Endodermal cell (in vitro differentiated cells): Measurements from ENCODE around the gene SEMA5A. TPM values are rescaled to one million over a fixed set of nuclear protein-coding genes. Genes with fewer than 3 reads are reported as not detected.
A peak's percentile ranks its signal among the peaks of the same experiment; 100 is the strongest.

ENCODE experiments used
- DNase-seq: peaks from one replicate; pipeline ENCODE4 v3.0.0-alpha.2; 2017
- H3K27ac ChIP-seq: 2 replicates; pipeline ENCODE4 v1.5.1; 2013; ENCODE audit warnings: mild to moderate bottlenecking, low read depth, low read length, moderate library complexity
- H3K27me3 ChIP-seq: 2 replicates; pipeline ENCODE4 v1.6.1; 2013; ENCODE audit warnings: mild to moderate bottlenecking, low read length, moderate library complexity; ENCODE audit not compliant: insufficient read depth, control insufficient read depth, poor library complexity, severe bottlenecking
- H3K36me3 ChIP-seq: 2 replicates; pipeline ENCODE4 v1.7.0; 2013; ENCODE audit warnings: mild to moderate bottlenecking, low read length, moderate library complexity; ENCODE audit not compliant: control insufficient read depth, insufficient read depth
- H3K4me1 ChIP-seq: one replicate; pipeline ENCODE4 v1.7.0; 2013; ENCODE audit warnings: low read length; ENCODE audit not compliant: control insufficient read depth, insufficient read depth
- H3K4me3 ChIP-seq: 2 replicates; pipeline ENCODE4 v1.5.1; 2013; ENCODE audit warnings: mild to moderate bottlenecking, low read length, moderate library complexity
- H3K9ac ChIP-seq: 2 replicates; pipeline ENCODE4 v1.6.1; 2013; ENCODE audit warnings: mild to moderate bottlenecking, low read length, moderate library complexity; ENCODE audit not compliant: poor library complexity, severe bottlenecking; ENCODE audit errors: extremely low read depth
- H3K9me3 ChIP-seq: 2 replicates; pipeline ENCODE4 v1.6.1; 2013; ENCODE audit warnings: mild to moderate bottlenecking, low read length, moderate library complexity; ENCODE audit not compliant: control insufficient read depth
- H3K27ac Mint-ChIP-seq: 2 replicates; pipeline ENCODE4 v1.8.0; 2020; ENCODE audit warnings: mixed read lengths
- H3K27me3 Mint-ChIP-seq: 2 replicates; pipeline ENCODE4 v1.8.0; 2021; ENCODE audit warnings: mild to moderate bottlenecking, mixed read lengths; ENCODE audit not compliant: insufficient read depth
- H3K36me3 Mint-ChIP-seq: 2 replicates; pipeline ENCODE4 v1.8.0; 2020; ENCODE audit warnings: low read depth, mixed read lengths
- H3K4me1 Mint-ChIP-seq: 2 replicates; pipeline ENCODE4 v1.8.0; 2020; ENCODE audit warnings: mixed read lengths
- H3K4me3 Mint-ChIP-seq: 2 replicates; pipeline ENCODE4 v1.8.0; 2020; ENCODE audit warnings: mild to moderate bottlenecking, moderate library complexity, mixed read lengths
- H3K9me3 Mint-ChIP-seq: 2 replicates; pipeline ENCODE4 v1.8.0; 2020; ENCODE audit warnings: mild to moderate bottlenecking, mixed read lengths
- WGBS, 2 experiments: methylation state at CpG; one replicate each; pipeline versions ENCODE4 v1.1.5 to v1.1.7; 2013; ENCODE audit warnings: missing lambda C conversion rate in 2 of 2, mixed read lengths in 1 of 2; ENCODE audit not compliant: insufficient coverage in 1 of 2, insufficient read length in 1 of 2; 5-methylcytosine and 5-hydroxymethylcytosine counted together
- total RNA-seq, 2 donors: library from RNA; stranded (reverse); fragmentation: NEBNext Ultra II Directional in 1 of 2; extraction: Animal tissue kit (Norgen Biotek cat#: 25700) in 1 of 2; gene quantifications; 2 replicates in 1 of 2; 3 replicates in 1 of 2; pipeline ENCODE4 v1.2.1, GENCODE V29; 2021
- TF ChIP-seq, protein P1 (sequence below): fragments of 200-600 bp; sonication (generic); conservative IDR thresholded peaks from 2 replicates; pipeline ENCODE4 v1.5.0; 2021; ENCODE audit warnings: antibody characterized with exemption, mild to moderate bottlenecking

Gene SEMA5A
- total RNA-seq, 2 donors from 2014 or later = 46.8 to 77.8 TPM

DNA sequence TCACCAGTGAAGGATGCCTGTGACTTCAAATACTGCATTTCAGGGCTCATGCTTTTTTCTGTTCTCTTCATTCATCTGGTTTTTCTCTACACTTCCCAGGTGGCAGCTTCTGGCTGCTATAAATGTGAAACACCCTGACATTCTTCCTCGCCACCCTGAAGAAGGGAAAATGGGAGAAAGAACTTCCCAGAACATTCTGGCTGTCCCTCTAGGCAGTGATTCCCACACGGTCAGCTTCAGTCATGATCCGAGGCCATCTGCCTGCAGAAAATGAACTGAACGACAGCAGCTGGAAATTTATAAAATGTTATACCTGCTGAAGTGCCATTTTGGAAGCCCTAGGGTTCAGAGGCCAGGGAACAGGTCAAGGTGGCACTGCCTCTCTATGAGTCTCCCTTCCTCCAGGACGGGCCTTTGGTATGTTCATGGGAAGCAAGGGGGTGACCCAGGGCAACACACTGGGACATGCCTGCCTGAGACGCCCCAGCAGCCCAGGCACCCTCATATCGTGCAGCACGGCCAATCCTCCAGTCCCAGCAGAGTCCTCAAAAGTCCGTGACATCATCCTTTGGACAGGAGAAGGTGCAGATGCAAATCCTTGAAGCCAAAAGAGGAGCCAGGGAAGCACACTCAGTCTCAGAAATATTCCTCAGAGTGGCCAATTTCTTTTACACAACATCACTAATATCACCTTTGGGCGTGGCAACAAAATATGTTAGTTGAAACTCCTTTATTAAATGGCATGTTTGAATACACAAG is 107.1 kb downstream of the SEMA5A start:
- Histone ChIP-seq H3K4me1 (no peaks in the 10 kb centered on the region), H3K9ac (no peak overlapping the region), H3K27ac (no peak overlapping the region), H3K4me3 (no peak overlapping the region), H3K9me3 (peaks cover 10% of the 10 kb centered on the region), H3K27me3 (no peaks in the 10 kb centered on the region), H3K36me3 (peaks cover 83% of the 10 kb centered on the region)
- H3K4me3 Mint-ChIP-seq = no peak overlapping the region
- no peak for DNase-seq
- 93 to 98% methylated on average over 8 to 10 of the region's 10 CpGs for WGBS, 2 experiments
- H3K27ac Mint-ChIP-seq = no peak overlapping the region
- H3K36me3 Mint-ChIP-seq = peaks cover 38% of the 10 kb centered on the region
- TF ChIP-seq, protein P1, sequence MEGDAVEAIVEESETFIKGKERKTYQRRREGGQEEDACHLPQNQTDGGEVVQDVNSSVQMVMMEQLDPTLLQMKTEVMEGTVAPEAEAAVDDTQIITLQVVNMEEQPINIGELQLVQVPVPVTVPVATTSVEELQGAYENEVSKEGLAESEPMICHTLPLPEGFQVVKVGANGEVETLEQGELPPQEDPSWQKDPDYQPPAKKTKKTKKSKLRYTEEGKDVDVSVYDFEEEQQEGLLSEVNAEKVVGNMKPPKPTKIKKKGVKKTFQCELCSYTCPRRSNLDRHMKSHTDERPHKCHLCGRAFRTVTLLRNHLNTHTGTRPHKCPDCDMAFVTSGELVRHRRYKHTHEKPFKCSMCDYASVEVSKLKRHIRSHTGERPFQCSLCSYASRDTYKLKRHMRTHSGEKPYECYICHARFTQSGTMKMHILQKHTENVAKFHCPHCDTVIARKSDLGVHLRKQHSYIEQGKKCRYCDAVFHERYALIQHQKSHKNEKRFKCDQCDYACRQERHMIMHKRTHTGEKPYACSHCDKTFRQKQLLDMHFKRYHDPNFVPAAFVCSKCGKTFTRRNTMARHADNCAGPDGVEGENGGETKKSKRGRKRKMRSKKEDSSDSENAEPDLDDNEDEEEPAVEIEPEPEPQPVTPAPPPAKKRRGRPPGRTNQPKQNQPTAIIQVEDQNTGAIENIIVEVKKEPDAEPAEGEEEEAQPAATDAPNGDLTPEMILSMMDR = no peak
- peaks cover 1% of the 10 kb centered on the region for H3K9me3 Mint-ChIP-seq
- no peaks in the 10 kb centered on the region for H3K27me3 Mint-ChIP-seq
- no peaks in the 10 kb centered on the region for H3K4me1 Mint-ChIP-seq

DNA sequence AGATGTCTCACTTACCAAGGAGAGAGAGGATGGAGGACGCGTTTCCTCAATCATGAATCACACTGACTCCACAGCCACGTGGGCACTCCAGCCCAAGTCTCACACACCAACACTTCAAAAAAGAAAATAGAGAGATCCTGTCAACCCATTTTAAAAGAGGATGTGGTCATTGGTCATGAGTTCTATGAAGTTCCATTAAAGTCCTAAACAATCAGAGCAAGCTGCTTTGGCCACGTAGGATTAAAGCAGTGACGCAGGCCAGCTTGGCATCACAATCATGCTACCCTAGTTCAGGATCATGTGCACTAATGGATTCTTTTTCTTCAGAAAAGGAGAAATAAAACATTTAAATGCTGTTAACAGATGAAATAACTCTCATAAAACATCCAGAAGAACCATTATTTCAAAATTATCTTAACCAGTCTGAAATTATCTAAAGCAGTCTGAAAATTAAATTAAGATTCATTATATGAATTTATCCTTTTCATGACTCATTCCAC is 108.1 kb downstream of the SEMA5A start:
- Mint-ChIP-seq H3K4me3 (no peak overlapping the region), H3K27me3 (no peaks in the 10 kb centered on the region), H3K4me1 (no peaks in the 10 kb centered on the region), H3K9me3 (peaks cover 1% of the 10 kb centered on the region), H3K36me3 (peaks cover 34% of the 10 kb centered on the region), H3K27ac (no peak overlapping the region)
- Histone ChIP-seq H3K9ac (no peak overlapping the region), H3K27me3 (no peaks in the 10 kb centered on the region), H3K9me3 (peaks cover 6% of the 10 kb centered on the region), H3K4me3 (no peak overlapping the region), H3K27ac (no peak overlapping the region), H3K36me3 (peaks cover 74% of the 10 kb centered on the region), H3K4me1 (no peaks in the 10 kb centered on the region)
- no peak for DNase-seq
- TF ChIP-seq, protein P1 = no peak
- WGBS, 2 experiments = 94 to 95% methylated on average over 2 to 5 of the region's 5 CpGs

DNA sequence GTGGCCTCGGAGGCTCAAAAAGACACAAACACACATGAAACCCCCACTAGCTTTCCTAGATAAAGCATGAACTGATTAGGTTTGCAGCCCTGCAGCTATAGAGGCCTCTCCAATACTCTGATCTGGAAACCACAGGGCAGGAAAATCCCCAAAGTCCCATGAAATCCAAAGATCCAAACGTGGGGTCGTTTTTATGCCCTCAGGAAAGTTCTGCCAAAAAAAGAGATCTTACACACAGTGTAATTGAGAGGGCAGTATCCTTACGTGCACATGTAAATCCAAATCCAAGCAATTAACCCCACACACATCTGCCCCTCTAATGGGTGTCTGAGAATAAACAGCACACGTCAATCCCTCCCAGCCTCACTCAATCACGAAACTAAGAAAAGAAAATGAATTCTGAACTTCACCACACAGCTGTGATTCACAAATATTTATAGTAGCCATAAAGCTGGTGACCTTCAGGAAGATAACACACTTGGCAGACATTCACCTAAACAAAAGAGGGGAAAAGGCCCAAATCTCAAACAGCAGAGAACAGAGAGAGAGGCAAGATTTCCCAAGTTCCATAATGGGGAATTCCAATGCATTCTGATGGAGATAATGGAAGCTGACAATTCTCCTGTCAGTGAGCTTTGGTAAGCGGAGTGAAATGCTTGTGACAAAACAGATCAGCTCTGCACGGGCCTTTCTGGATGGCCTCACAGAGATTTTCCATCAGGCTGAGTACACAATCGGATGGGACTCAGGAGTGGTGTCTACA is 114.2 kb downstream of the SEMA5A start:
- H3K36me3 ChIP-seq = peaks cover 73% of the 10 kb centered on the region
- DNase-seq = no peak
- no peak overlapping the region for H3K4me3 ChIP-seq
- no peaks in the 10 kb centered on the region for H3K4me1 ChIP-seq
- Mint-ChIP-seq H3K4me3 (no peak overlapping the region), H3K27ac (no peak overlapping the region), H3K4me1 (peaks cover 6% of the 10 kb centered on the region), H3K9me3 (no peaks in the 10 kb centered on the region), H3K36me3 (peaks cover 13% of the 10 kb centered on the region), H3K27me3 (no peaks in the 10 kb centered on the region)
- WGBS, 2 experiments = 73 to 84% methylated on average over 7 to 9 of the region's 9 CpGs
- peak overlapping the region; percentile 25 for H3K27ac ChIP-seq
- no peaks in the 10 kb centered on the region for H3K9me3 ChIP-seq
- no peak overlapping the region for H3K9ac ChIP-seq
- TF ChIP-seq, protein P1 = no peak
- no peaks in the 10 kb centered on the region for H3K27me3 ChIP-seq
